ENCODE results near the gene PPARD. TPM values are rescaled to one million over a fixed set of nuclear protein-coding genes. Genes with fewer than 3 reads are reported as not detected.
"Not testable (repeated sequence)": the region's sequence is repeated elsewhere in the genome, so short reads cannot be mapped to it uniquely, and the experiment has no call there.

PPARD gene
- total and polyA plus RNA-seq, 5 donors, result 20.5 to 22.6 (median 21.2) TPM

DNA sequence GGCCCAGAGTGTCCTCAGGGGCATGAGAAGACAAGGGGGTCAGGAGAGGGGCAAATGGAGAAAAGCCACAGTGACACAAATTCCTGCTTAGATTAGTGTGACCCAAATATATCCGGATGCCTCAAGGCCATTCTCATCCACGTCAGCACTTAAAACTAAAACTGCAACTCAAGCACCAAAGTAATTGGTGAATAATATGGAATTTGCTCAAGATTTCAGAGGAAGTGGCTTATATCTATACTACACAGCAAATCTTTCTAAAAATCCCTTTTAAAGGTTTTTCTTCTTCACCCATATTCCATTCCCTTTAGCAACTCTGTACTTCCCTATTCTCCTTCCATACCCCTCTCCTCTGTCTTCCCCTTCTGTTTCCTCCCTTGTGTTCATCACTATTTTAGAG is 29.6 kb upstream of the PPARD start:
- ATAC-seq (no peak), DNase-seq (no peak)
- intact Hi-C loops (cut with DNase I), result no loop called here
- Histone ChIP-seq H3K9me3 (ENCODE audit: control insufficient read depth, low read length) (no peaks in the 10 kb centered on the region), H3K27me3 (ENCODE audit: control insufficient read depth, insufficient read depth) (no peaks in the 10 kb centered on the region), H3K4me1 (ENCODE audit: control insufficient read depth, insufficient read depth, low read length) (peaks cover 3% of the 10 kb centered on the region), H3K4me3 (ENCODE audit: low read length) (no peak overlapping the region), H3K27ac (ENCODE audit: low read length) (no peak overlapping the region)
- 44% methylated on average over 2 of the region's 2 CpGs for WGBS

DNA sequence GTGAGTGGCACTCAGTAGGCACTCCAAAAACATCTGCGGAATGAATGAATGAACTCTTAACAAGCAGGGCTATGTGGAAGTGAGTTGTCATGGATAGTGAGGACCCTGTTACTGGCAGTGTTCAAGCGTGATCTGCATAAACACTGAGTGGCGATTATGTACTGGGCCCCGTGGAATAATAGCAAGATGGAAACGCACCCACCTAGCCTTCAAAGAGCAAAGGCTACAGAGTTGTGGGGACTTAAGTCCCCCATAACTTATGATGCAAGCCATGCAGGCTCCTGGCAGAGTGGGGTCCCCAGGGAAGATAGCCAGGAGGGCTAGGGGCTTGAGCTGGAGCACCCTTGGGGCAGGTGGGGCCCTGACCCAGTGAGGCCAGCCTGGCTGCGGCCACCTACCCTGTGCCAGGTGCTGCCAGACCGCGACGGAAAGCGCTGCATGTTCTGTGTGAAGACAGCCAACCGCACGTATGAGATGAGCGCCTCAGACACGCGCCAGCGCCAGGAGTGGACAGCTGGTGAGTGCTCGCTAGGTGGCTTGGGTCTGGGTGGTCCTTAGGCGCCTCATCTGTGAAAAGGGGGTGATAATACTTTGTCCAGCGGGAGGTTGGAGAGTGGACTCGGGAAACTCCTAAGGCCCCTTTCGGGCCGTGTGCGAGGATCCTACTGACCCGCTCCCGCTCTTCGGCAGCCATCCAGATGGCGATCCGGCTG is 24.7 kb upstream of the PPARD start:
- WGBS, result 30% methylated on average over 28 of the region's 28 CpGs

DNA sequence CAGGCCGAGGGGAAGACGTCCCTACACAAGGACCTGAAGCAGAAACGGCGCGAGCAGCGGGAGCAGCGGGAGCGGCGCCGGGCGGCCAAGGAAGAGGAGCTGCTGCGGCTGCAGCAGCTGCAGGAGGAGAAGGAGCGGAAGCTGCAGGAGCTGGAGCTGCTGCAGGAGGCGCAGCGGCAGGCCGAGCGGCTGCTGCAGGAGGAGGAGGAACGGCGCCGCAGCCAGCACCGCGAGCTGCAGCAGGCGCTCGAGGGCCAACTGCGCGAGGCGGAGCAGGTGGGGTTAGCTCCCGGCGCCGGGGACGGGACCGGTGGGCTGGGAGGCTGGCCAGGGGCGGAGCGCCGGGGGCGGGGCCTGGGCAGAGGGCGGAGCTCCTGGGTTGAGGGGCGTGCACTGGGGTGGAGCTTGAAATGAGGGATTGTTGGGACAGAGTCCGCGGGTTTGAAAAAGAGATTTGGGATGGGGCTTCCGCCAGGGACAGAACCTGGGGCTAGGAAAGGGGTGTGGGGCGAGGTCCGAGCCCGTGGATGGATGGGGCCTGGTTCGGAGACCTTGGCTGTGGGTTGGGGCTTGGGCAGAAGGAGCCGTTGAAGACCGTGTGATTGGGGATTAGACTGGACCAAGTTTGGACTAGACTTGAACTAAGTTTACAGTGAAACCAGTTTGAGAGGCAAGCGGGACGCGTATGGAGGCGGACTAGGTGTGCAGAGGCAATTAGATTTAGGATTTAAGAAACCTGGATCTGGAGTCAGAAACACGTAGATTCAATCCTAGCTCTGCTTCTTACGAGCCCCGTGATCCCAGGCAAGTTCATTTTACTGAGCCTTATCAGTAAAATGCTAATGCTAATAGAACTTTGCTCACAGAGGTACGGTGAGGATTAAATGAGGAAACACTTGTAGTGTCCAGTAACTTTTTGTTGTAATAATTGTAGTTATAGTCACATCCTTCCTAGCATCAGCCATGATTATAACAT is 23.9 kb upstream of the PPARD start:
- Histone ChIP-seq H3K27me3 (ENCODE audit: control insufficient read depth, insufficient read depth) (no peaks in the 10 kb centered on the region), H3K4me3 (ENCODE audit: low read length) (peak overlapping the region; percentile 45), H3K9me3 (ENCODE audit: control insufficient read depth, low read length) (no peaks in the 10 kb centered on the region), H3K27ac (ENCODE audit: low read length) (no peak overlapping the region), H3K4me1 (ENCODE audit: control insufficient read depth, insufficient read depth, low read length) (no peaks in the 10 kb centered on the region)
- DNase-seq (peak; percentile 79 to 93 (median 90)), ATAC-seq (peak; percentile 99)
- WGBS, result 24% methylated on average over 55 of the region's 55 CpGs
- intact Hi-C loops (cut with DNase I), result no loop called here

More for the DNA sequence above, 24.7 kb upstream of the PPARD start:
- no peak overlapping the region for H3K27ac ChIP-seq (ENCODE audit: low read length)
- ATAC-seq, result peak; percentile 36 to 51
- H3K4me1 ChIP-seq (ENCODE audit: control insufficient read depth, insufficient read depth, low read length), result no peaks in the 10 kb centered on the region
- DNase-seq, result peak in 1 of 3 donors; percentile 66
- peak overlapping the region; percentile 45 for H3K4me3 ChIP-seq (ENCODE audit: low read length)
- intact Hi-C loops (cut with DNase I), result no loop called here
- H3K27me3 ChIP-seq (ENCODE audit: control insufficient read depth, insufficient read depth), result no peaks in the 10 kb centered on the region
- no peaks in the 10 kb centered on the region for H3K9me3 ChIP-seq (ENCODE audit: control insufficient read depth, low read length)

DNA sequence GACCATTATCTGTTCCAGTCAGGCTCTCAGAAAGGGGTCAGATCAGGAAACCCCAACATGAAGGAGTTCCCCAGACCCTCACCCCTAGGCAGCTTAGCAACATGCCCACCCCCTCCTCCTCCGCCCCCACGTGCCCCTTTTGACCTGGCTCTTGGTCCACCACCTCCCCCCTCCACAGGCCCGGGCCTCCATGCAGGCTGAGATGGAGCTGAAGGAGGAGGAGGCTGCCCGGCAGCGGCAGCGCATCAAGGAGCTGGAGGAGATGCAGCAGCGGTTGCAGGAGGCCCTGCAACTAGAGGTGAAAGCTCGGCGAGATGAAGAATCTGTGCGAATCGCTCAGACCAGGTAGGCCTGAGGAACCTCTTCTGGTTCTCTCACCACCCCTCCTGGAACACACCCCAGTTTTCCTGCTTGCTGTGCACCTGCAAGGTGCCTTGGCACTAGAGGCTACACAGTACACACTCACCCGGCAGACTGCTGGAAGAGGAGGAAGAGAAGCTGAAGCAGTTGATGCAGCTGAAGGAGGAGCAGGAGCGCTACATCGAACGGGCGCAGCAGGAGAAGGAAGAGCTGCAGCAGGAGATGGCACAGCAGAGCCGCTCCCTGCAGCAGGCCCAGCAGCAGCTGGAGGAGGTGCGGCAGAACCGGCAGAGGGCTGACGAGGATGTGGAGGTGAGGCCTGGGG is 22.9 kb upstream of the PPARD start:
- 95% methylated on average over 20 of the region's 20 CpGs for WGBS

DNA sequence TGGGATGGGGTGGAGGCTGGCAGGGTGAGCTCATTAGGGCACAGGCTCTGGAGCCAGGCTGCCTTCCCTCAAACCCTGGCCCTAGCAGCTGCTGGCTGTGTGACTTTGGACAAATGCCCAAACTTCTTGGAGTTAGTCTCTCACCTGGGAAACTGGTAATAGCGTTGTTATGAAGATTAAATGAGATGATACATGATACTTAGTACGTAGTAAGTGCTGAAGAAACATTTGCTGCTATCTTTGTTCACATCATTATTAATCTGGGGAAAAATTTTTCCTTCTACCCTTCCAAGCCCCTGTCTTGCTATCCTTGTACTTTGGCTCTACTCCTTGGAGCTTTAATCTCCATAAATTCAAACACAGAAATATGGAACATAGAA is 22.3 kb upstream of the PPARD start:
- ATAC-seq (no peak), DNase-seq (no peak)
- no peak overlapping the region for H3K4me3 ChIP-seq (ENCODE audit: low read length)
- no peaks in the 10 kb centered on the region for H3K27me3 ChIP-seq (ENCODE audit: control insufficient read depth, insufficient read depth)
- H3K4me1 ChIP-seq (ENCODE audit: control insufficient read depth, insufficient read depth, low read length), result no peaks in the 10 kb centered on the region
- H3K9me3 ChIP-seq (ENCODE audit: control insufficient read depth, low read length), result no peaks in the 10 kb centered on the region
- no peak overlapping the region for H3K27ac ChIP-seq (ENCODE audit: low read length)
- intact Hi-C loops (cut with DNase I), result no loop called here
- 92% methylated on average over 2 of the region's 2 CpGs for WGBS

More for the DNA sequence above, 22.9 kb upstream of the PPARD start:
- no peaks in the 10 kb centered on the region for H3K4me1 ChIP-seq (ENCODE audit: control insufficient read depth, insufficient read depth, low read length)
- ATAC-seq (no peak), DNase-seq (no peak)
- H3K4me3 ChIP-seq (ENCODE audit: low read length), result no peak overlapping the region
- intact Hi-C loops (cut with DNase I), result no loop called here
- H3K9me3 ChIP-seq (ENCODE audit: control insufficient read depth, low read length), result no peaks in the 10 kb centered on the region
- H3K27me3 ChIP-seq (ENCODE audit: control insufficient read depth, insufficient read depth), result no peaks in the 10 kb centered on the region
- no peak overlapping the region for H3K27ac ChIP-seq (ENCODE audit: low read length)

DNA sequence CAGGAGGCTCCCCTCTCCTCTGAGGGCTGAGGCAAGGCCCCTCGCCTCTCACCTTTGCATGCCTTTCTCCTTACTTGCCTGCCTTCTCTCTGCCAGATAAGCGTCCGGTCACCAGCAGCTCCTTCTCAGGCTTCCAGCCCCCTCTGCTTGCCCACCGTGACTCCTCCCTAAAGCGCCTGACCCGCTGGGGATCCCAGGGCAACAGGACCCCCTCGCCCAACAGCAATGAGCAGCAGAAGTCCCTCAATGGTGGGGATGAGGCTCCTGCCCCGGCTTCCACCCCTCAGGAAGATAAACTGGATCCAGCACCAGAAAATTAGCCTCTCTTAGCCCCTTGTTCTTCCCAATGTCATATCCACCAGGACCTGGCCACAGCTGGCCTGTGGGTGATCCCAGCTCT is 21.3 kb upstream of the PPARD start:
- H3K4me3 ChIP-seq (ENCODE audit: low read length), result no peak overlapping the region
- H3K9me3 ChIP-seq (ENCODE audit: control insufficient read depth, low read length), result no peaks in the 10 kb centered on the region
- 89% methylated on average over 8 of the region's 8 CpGs for WGBS
- DNase-seq (no peak), ATAC-seq (no peak)
- no peaks in the 10 kb centered on the region for H3K27me3 ChIP-seq (ENCODE audit: control insufficient read depth, insufficient read depth)
- H3K27ac ChIP-seq (ENCODE audit: low read length), result no peak overlapping the region
- H3K4me1 ChIP-seq (ENCODE audit: control insufficient read depth, insufficient read depth, low read length), result no peaks in the 10 kb centered on the region
- intact Hi-C loops (cut with DNase I), result no loop called here

DNA sequence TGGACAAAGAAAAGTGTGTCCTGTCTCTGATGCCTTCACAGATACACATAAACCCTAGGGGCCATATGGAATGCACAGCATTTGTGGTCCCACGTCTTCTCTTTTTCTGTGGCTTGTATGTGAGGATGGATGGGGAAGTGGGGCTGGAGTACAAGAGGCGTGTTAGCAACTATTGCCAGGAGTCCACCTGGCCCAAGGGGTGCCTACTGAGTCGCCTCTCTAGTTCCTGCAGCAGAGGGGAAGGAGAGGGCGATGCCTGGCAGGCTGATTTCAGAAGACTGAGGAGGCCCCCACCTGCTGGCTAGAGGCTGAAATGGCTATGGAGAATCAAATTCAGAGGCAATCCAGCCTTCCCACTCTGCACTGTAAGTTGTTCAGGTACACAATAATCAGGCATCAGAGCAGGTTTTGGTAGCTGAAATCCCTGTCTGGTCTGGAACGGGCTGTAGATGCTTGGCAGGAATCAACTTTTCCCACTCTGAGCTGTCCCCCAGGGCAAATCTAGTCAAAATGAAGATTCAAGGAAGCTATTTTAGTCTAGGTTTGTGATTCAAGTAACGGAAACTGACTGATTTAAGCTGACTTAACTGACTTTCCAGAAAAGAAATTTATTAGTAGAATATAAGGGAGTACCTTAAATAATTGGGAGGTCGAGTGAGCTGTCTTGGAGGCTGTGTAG is 14.9 kb upstream of the PPARD start:
- WGBS, result 28% methylated on average over 7 of the region's 7 CpGs
- intact Hi-C loops (cut with DNase I), result no loop called here

DNA sequence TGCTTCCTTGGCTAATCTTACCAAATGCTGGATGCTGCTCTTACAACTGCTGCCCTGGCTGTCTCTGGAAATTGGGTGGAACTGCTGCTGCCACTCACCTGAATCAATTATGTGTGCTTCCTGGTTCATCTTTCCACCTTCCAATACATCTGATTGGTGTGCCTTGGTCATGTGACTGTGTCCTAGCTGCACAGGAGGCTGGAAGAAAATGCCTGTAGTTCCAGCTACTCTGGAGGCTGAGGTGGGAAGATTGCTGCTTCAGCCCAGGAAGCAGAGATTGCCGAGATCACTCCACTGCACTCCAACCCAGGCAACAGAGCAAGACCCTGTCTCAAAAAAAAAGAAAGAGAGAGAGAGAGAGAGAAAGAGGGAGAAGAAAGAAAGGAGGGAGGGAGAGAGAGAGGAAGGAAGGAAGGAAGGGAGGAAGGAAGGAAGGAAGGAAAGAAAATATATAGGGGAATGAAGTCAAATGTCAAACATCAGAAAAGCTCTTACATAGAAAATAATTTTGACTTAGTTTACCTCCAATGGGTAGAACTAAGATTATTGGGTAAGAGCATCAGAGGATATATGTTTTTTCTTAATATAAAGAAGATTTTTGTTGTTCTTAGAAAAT is 14.1 kb upstream of the PPARD start:
- Histone ChIP-seq H3K4me1 (ENCODE audit: control insufficient read depth, insufficient read depth, low read length) (no peaks in the 10 kb centered on the region), H3K27me3 (ENCODE audit: control insufficient read depth, insufficient read depth) (no peaks in the 10 kb centered on the region), H3K4me3 (ENCODE audit: low read length) (no peak overlapping the region), H3K9me3 (ENCODE audit: control insufficient read depth, low read length) (no peaks in the 10 kb centered on the region), H3K27ac (ENCODE audit: low read length) (no peak overlapping the region)
- WGBS, result 85% methylated on average over 1 of the region's 1 CpG
- intact Hi-C loops (cut with DNase I), result no loop called here
- ATAC-seq, result no peak
- DNase-seq, result no peak

More for the DNA sequence above, 14.9 kb upstream of the PPARD start:
- H3K9me3 ChIP-seq (ENCODE audit: control insufficient read depth, low read length), result no peaks in the 10 kb centered on the region
- H3K4me3 ChIP-seq (ENCODE audit: low read length), result no peak overlapping the region
- DNase-seq, result peak; percentile 46 to 81 (median 81)
- H3K27me3 ChIP-seq (ENCODE audit: control insufficient read depth, insufficient read depth), result no peaks in the 10 kb centered on the region
- ATAC-seq, result peak; percentile 80 to 83
- no peak overlapping the region for H3K27ac ChIP-seq (ENCODE audit: low read length)
- H3K4me1 ChIP-seq (ENCODE audit: control insufficient read depth, insufficient read depth, low read length), result no peaks in the 10 kb centered on the region

DNA sequence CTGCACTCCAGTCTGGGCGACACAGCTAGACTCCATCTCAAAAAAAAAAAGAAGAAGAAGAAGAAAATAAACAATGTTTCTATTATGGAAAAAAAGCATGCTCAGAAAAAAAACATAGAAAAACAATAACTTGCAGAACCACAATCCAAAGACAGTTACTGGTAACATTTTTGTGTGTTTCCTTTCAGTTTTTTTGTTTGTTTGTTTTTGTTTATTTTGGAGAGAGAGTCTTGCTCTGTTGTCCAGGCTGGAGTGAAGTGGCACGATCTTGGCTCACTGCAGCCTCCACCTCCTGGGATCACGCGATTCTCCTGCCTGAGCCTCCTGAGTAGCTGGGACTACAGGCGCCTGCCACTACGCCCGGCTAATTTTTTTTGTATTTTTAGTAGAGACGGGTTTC is 13.4 kb upstream of the PPARD start:
- H3K9me3 ChIP-seq (ENCODE audit: control insufficient read depth, low read length); intact Hi-C loops (cut with DNase I); ATAC-seq; H3K27ac ChIP-seq (ENCODE audit: low read length); DNase-seq; H3K4me1 ChIP-seq (ENCODE audit: control insufficient read depth, insufficient read depth, low read length); H3K27me3 ChIP-seq (ENCODE audit: control insufficient read depth, insufficient read depth); H3K4me3 ChIP-seq (ENCODE audit: low read length): not testable (repeated sequence)
- WGBS, result 93% methylated on average over 8 of the region's 8 CpGs

DNA sequence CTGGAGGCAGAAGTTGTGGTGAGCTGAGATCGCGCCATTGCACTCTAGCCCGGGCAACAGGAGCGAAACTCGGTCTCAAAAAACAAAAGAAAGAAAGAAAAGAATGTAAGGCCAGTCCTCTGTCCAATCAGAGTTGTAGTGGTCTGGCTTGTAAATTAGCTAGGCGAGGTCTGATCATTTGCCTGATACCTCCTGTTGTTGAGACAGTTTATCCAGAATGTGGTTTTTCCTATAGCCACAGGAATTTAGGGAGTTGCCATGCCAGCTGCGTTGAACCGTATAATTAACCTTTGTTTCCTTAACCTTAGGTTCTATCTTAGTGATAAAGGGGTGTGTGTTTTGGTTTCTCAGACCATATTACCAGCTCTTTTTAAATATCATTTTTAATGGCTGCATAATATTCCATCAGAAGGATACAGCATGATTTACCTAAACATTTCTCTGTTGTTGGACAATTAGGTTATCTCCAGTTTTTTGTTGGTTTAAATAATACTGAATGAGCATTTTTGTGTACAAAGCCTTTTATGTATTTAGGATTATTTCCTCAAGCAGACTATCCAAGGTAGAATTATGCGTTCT is 11.7 kb upstream of the PPARD start:
- intact Hi-C loops (cut with DNase I), result no loop called here
- no peak overlapping the region for H3K27ac ChIP-seq (ENCODE audit: low read length)
- H3K9me3 ChIP-seq (ENCODE audit: control insufficient read depth, low read length), result no peaks in the 10 kb centered on the region
- H3K4me3 ChIP-seq (ENCODE audit: low read length), result no peak overlapping the region
- H3K27me3 ChIP-seq (ENCODE audit: control insufficient read depth, insufficient read depth), result no peaks in the 10 kb centered on the region
- DNase-seq, result no peak
- 96% methylated on average over 9 of the region's 9 CpGs for WGBS
- no peaks in the 10 kb centered on the region for H3K4me1 ChIP-seq (ENCODE audit: control insufficient read depth, insufficient read depth, low read length)
- no peak for ATAC-seq

Data from right cardiac atrium (tissue), 5 donors.